SK-N-SH (cell line): Measurements from ENCODE around the gene IFT172.

Experiments used
- CHD2 ChIP-seq: fragments of 150-350 bp; IDR thresholded peaks from 2 replicates; pipeline ENCODE4 v1.6.1; 2018; ENCODE audit warnings: low read length; ENCODE audit not compliant: partially characterized antibody
- CTCF ChIP-seq: fragments of 200-600 bp; sonication (generic); IDR thresholded peaks from 2 replicates; pipeline ENCODE4 v1.6.1; 2017; ENCODE audit warnings: antibody characterized with exemption, mild to moderate bottlenecking, moderate library complexity
- ELF1 ChIP-seq: IDR thresholded peaks from 2 replicates; pipeline ENCODE4 v1.4.0; 2012
- EP300 ChIP-seq, 2 experiments: IDR thresholded peaks; 2 replicates each; pipeline versions ENCODE4 v1.4.0 to v1.6.1; 2012; ENCODE audit warnings: borderline replicate concordance in 1 of 2, low read depth in 1 of 2, low read length in 1 of 2
- EZH2phosphoT487 ChIP-seq: fragments of 200-600 bp; sonication (generic); IDR thresholded peaks from 2 replicates; pipeline ENCODE4 v1.6.1; 2017; ENCODE audit warnings: low read depth, mixed run types, mild to moderate bottlenecking, antibody characterized with exemption, moderate library complexity, borderline replicate concordance
- FOXM1 ChIP-seq: IDR thresholded peaks from 2 replicates; pipeline ENCODE4 v1.4.0; 2012; ENCODE audit warnings: low read depth, mild to moderate bottlenecking
- GATA2 ChIP-seq: sonication (generic); formaldehyde crosslinking; IDR thresholded peaks from 2 replicates; pipeline ENCODE4 v1.5.0; 2020; ENCODE audit warnings: mild to moderate bottlenecking, missing genetic modification reagents
- JUND ChIP-seq: IDR thresholded peaks from 2 replicates; pipeline ENCODE4 v1.4.0; 2012
- NFIC ChIP-seq: IDR thresholded peaks from 2 replicates; pipeline ENCODE4 v1.4.0; 2012; ENCODE audit warnings: borderline replicate concordance
- POLR2AphosphoS5 ChIP-seq: IDR thresholded peaks from 2 replicates; pipeline ENCODE4 v1.6.1; 2012; ENCODE audit warnings: low read depth, low read length
- RXRA ChIP-seq: IDR thresholded peaks from 2 replicates; pipeline ENCODE4 v1.4.0; 2012; ENCODE audit warnings: low read depth, mild to moderate bottlenecking, borderline replicate concordance
- TAF1 ChIP-seq: IDR thresholded peaks from 2 replicates; pipeline ENCODE4 v1.6.1; 2012; ENCODE audit warnings: low read depth, mild to moderate bottlenecking, low read length, moderate library complexity, borderline replicate concordance
- TEAD4 ChIP-seq: IDR thresholded peaks from 2 replicates; pipeline ENCODE4 v1.4.0; 2012; ENCODE audit warnings: mild to moderate bottlenecking, borderline replicate concordance; ENCODE audit not compliant: insufficient read depth
- TF ChIP-seq, protein P1 (sequence below): IDR thresholded peaks from 2 replicates; pipeline ENCODE4 v1.4.0; 2012; ENCODE audit warnings: low read depth

GRCh38 chr2:27506587-27506986 lies 17.0 kb upstream of the IFT172 start:
- TF ChIP-seq CTCF (no peak), RXRA (no peak), JUND (no peak), GATA2 (no peak), NFIC (no peak), CHD2 (no peak), TAF1 (no peak), FOXM1 (no peak), EP300 (IDR thresholded peaks at IDR 0.05; ENCODE audit: borderline replicate concordance in 1 of 2, low read depth in 1 of 2, low read length in 1 of 2) (no peak), EZH2phosphoT487 (no peak), TEAD4 (no peak), ELF1 (no peak), POLR2AphosphoS5 (no peak)
- TF ChIP-seq, protein P1, sequence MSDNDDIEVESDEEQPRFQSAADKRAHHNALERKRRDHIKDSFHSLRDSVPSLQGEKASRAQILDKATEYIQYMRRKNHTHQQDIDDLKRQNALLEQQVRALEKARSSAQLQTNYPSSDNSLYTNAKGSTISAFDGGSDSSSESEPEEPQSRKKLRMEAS, result no peak
